Measurements from ENCODE around the gene DNPEP.

The DNPEP gene

DNA sequence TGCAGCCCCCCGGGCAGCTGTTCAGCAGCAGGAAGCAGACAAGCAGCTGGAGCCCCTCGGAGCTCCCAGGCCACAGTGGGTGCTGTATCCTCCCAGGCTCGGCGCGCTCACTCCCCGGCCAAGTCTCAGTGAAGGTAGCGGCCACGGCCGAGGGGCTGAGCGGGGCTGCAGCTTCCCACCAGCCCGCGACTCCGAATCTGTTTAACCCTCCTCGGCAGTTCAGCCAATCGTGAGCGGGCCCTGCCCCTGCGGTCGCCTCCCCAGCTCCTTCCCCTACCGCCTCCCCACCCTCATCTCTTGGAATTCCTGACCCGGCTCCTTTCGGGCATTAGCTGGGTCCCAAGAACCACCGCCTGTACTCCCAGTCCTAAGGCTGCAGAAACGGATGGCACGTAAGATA, 55.2 kb downstream of the DNPEP start, which contains the start of gene RESP18:
RESP18 (minus strand) TSS at position 203 of the 400 bp plus-strand sequence.
- no peak for TF ChIP-seq ARNTL (CRISPR knock-in tag; IDR thresholded peaks at IDR 0.05; ENCODE audit: borderline replicate concordance, low read depth)
- TF ChIP-seq ZNF8 (CRISPR knock-in tag; IDR thresholded peaks at IDR 0.05) = no peak
- no peak for TF ChIP-seq TCF4 (CRISPR knock-in tag; IDR thresholded peaks at IDR 0.05; ENCODE audit: borderline replicate concordance)
- TF ChIP-seq ISL1 (CRISPR knock-in tag; IDR thresholded peaks at IDR 0.05) = no peak
- no peak for TF ChIP-seq CSDC2 (CRISPR knock-in tag; IDR thresholded peaks at IDR 0.05)
- TF ChIP-seq TOX (CRISPR knock-in tag; IDR thresholded peaks at IDR 0.05; ENCODE audit: borderline replicate concordance) = no peak
- no peak for TF ChIP-seq GLIS3 (CRISPR knock-in tag; IDR thresholded peaks at IDR 0.05)
- no peak for TF ChIP-seq BACH2 (CRISPR knock-in tag; IDR thresholded peaks at IDR 0.05; ENCODE audit: borderline replicate concordance)
- no peak for TF ChIP-seq ESRRG (CRISPR knock-in tag; IDR thresholded peaks at IDR 0.05)
- no peak for TF ChIP-seq OSR1 (CRISPR knock-in tag; IDR thresholded peaks at IDR 0.05)
- no peak for TF ChIP-seq PPARA (CRISPR knock-in tag; IDR thresholded peaks at IDR 0.05; ENCODE audit: borderline replicate concordance)
- TF ChIP-seq SNAI2 (CRISPR knock-in tag; IDR thresholded peaks at IDR 0.05) = no peak
- TF ChIP-seq, protein P1, sequence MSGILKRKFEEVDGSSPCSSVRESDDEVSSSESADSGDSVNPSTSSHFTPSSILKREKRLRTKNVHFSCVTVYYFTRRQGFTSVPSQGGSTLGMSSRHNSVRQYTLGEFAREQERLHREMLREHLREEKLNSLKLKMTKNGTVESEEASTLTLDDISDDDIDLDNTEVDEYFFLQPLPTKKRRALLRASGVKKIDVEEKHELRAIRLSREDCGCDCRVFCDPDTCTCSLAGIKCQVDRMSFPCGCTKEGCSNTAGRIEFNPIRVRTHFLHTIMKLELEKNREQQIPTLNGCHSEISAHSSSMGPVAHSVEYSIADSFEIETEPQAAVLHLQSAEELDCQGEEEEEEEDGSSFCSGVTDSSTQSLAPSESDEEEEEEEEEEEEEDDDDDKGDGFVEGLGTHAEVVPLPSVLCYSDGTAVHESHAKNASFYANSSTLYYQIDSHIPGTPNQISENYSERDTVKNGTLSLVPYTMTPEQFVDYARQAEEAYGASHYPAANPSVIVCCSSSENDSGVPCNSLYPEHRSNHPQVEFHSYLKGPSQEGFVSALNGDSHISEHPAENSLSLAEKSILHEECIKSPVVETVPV (CRISPR knock-in tag; IDR thresholded peaks at IDR 0.05) = no peak
- TF ChIP-seq RARB (CRISPR knock-in tag; IDR thresholded peaks at IDR 0.05) = no peak
- TF ChIP-seq ZFP3 (CRISPR knock-in tag; IDR thresholded peaks at IDR 0.05) = no peak
- no peak for TF ChIP-seq ZNF565 (CRISPR knock-in tag; conservative IDR thresholded peaks at IDR 0.05; ENCODE audit: low read depth)
- TF ChIP-seq ZNF70 (CRISPR knock-in tag; IDR thresholded peaks at IDR 0.05) = no peak
- TF ChIP-seq, protein P2, sequence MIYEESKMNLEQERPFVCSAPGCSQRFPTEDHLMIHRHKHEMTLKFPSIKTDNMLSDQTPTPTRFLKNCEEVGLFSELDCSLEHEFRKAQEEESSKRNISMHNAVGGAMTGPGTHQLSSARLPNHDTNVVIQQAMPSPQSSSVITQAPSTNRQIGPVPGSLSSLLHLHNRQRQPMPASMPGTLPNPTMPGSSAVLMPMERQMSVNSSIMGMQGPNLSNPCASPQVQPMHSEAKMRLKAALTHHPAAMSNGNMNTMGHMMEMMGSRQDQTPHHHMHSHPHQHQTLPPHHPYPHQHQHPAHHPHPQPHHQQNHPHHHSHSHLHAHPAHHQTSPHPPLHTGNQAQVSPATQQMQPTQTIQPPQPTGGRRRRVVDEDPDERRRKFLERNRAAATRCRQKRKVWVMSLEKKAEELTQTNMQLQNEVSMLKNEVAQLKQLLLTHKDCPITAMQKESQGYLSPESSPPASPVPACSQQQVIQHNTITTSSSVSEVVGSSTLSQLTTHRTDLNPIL (CRISPR knock-in tag; IDR thresholded peaks at IDR 0.05; ENCODE audit: low read depth) = no peak
- ATAC-seq = no peak

DNA sequence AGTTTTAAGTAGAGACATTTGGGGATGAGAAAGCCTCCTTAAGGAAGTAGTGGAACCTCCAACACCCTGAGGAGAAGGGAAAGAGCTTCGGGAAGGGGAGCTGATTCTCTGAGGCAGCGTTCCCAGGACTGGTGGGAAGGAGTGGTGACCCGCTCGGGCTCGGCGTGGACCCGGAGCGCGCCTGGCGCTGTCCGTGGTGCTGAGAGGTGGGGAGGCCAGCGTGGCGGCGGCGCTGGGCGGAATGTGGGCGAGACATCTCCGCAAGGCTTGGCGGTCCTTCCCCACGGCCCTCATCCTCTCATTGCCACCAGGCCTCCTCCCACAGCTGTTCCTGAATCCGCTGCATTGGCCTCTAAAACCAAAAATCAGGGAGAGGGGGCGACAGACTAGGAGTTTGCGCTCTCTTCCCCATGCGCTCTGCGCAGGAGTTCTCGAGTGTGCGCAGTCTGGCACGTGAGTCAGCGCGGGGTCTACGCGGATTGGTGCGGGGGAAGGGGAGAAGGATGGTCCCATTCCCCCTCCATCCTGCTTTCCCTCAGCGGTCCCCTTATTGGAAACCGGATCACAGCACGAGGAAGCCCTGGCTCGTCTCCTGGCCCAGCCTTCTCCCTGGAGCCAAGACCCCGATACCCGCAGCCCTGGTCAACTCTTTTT, 56.0 kb downstream of the DNPEP start:
- TF ChIP-seq ARNTL (CRISPR knock-in tag; IDR thresholded peaks at IDR 0.05; ENCODE audit: borderline replicate concordance, low read depth) (no peak), BACH2 (CRISPR knock-in tag; IDR thresholded peaks at IDR 0.05; ENCODE audit: borderline replicate concordance) (no peak), ESRRG (CRISPR knock-in tag; IDR thresholded peaks at IDR 0.05) (no peak), ZFP30 (CRISPR knock-in tag; IDR thresholded peaks at IDR 0.05) (no peak), TCF4 (CRISPR knock-in tag; IDR thresholded peaks at IDR 0.05; ENCODE audit: borderline replicate concordance) (no peak), SNAI2 (CRISPR knock-in tag; IDR thresholded peaks at IDR 0.05) (no peak), ZNF70 (CRISPR knock-in tag; IDR thresholded peaks at IDR 0.05) (no peak), GLIS3 (CRISPR knock-in tag; IDR thresholded peaks at IDR 0.05) (no peak), ZC3H10 (CRISPR knock-in tag; IDR thresholded peaks at IDR 0.05) (no peak), ISL1 (CRISPR knock-in tag; IDR thresholded peaks at IDR 0.05) (no peak), TOX (CRISPR knock-in tag; IDR thresholded peaks at IDR 0.05; ENCODE audit: borderline replicate concordance) (no peak), OSR1 (CRISPR knock-in tag; IDR thresholded peaks at IDR 0.05) (no peak), ZNF565 (CRISPR knock-in tag; conservative IDR thresholded peaks at IDR 0.05; ENCODE audit: low read depth) (no peak), ZNF8 (CRISPR knock-in tag; IDR thresholded peaks at IDR 0.05) (no peak), PPARA (CRISPR knock-in tag; IDR thresholded peaks at IDR 0.05; ENCODE audit: borderline replicate concordance) (no peak), ZFP3 (CRISPR knock-in tag; IDR thresholded peaks at IDR 0.05) (no peak), CSDC2 (CRISPR knock-in tag; IDR thresholded peaks at IDR 0.05) (no peak), RARB (CRISPR knock-in tag; IDR thresholded peaks at IDR 0.05) (no peak)
- TF ChIP-seq, protein P3, sequence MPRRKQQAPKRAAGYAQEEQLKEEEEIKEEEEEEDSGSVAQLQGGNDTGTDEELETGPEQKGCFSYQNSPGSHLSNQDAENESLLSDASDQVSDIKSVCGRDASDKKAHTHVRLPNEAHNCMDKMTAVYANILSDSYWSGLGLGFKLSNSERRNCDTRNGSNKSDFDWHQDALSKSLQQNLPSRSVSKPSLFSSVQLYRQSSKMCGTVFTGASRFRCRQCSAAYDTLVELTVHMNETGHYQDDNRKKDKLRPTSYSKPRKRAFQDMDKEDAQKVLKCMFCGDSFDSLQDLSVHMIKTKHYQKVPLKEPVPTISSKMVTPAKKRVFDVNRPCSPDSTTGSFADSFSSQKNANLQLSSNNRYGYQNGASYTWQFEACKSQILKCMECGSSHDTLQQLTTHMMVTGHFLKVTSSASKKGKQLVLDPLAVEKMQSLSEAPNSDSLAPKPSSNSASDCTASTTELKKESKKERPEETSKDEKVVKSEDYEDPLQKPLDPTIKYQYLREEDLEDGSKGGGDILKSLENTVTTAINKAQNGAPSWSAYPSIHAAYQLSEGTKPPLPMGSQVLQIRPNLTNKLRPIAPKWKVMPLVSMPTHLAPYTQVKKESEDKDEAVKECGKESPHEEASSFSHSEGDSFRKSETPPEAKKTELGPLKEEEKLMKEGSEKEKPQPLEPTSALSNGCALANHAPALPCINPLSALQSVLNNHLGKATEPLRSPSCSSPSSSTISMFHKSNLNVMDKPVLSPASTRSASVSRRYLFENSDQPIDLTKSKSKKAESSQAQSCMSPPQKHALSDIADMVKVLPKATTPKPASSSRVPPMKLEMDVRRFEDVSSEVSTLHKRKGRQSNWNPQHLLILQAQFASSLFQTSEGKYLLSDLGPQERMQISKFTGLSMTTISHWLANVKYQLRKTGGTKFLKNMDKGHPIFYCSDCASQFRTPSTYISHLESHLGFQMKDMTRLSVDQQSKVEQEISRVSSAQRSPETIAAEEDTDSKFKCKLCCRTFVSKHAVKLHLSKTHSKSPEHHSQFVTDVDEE (CRISPR knock-in tag; IDR thresholded peaks at IDR 0.05) = no peak
- ATAC-seq = no peak

DNA sequence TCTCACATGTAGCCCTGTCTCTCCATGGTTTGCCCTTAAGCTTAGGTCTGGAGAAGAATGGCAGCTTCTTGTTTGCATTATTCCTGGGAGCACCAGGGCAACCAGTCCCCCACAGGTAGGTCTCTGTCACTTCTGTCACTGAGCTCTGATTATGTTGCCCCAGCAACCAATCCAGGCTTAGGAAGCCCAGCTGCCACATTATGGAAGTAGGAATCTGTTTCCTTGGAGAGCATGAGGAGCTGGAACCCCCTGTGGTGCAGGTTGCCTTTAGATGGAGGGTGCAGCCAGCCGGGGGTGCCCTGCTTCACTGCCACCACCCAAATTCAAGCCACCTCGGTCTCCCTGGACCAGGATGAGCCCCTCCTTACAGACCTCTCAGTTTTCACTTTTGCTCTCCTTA, 60.0 kb downstream of the DNPEP start:
- TF ChIP-seq TOX (CRISPR knock-in tag; IDR thresholded peaks at IDR 0.05; ENCODE audit: borderline replicate concordance) = no peak
- TF ChIP-seq GLIS3 (CRISPR knock-in tag; IDR thresholded peaks at IDR 0.05) = no peak
- TF ChIP-seq ZNF565 (CRISPR knock-in tag; conservative IDR thresholded peaks at IDR 0.05; ENCODE audit: low read depth) = no peak
- TF ChIP-seq ZFP3 (CRISPR knock-in tag; IDR thresholded peaks at IDR 0.05) = no peak
- TF ChIP-seq BACH2 (CRISPR knock-in tag; IDR thresholded peaks at IDR 0.05; ENCODE audit: borderline replicate concordance) = no peak
- TF ChIP-seq ZNF70 (CRISPR knock-in tag; IDR thresholded peaks at IDR 0.05) = no peak
- no peak for TF ChIP-seq OSR1 (CRISPR knock-in tag; IDR thresholded peaks at IDR 0.05)
- no peak for TF ChIP-seq ZC3H10 (CRISPR knock-in tag; IDR thresholded peaks at IDR 0.05)
- ATAC-seq = no peak

Measured in SK-N-SH treated with all-trans-retinoic acid at 6 μM for 48 hours (cell line).